Spinal cord (tissue), 10 donors: ENCODE results near the gene CD93. TPM values are rescaled to one million over a fixed set of nuclear protein-coding genes. Genes with fewer than 3 reads are reported as not detected.

ENCODE experiments used
- DNase-seq, 6 donors: peaks; one replicate each; pipeline versions ENCODE4 v3.0.0 to v3.0.0-alpha.2; 2013 to 2015; ENCODE audit warnings: low spot score in 6 of 6, low read depth in 4 of 6
- H3K27ac ChIP-seq: one replicate; pipeline ENCODE4 v1.5.1; 2013; ENCODE audit warnings: low read depth, low read length, control low read depth
- H3K27me3 ChIP-seq: one replicate; pipeline ENCODE4 v1.6.1; 2013; ENCODE audit warnings: low read length; ENCODE audit not compliant: control insufficient read depth, insufficient read depth
- H3K36me3 ChIP-seq: one replicate; pipeline ENCODE4 v1.6.1; 2013; ENCODE audit warnings: low read length; ENCODE audit not compliant: control insufficient read depth, insufficient read depth
- H3K4me1 ChIP-seq: one replicate; pipeline ENCODE4 v1.6.1; 2013; ENCODE audit warnings: low read length; ENCODE audit not compliant: control insufficient read depth, insufficient read depth
- H3K4me3 ChIP-seq: one replicate; pipeline ENCODE4 v1.5.1; 2013; ENCODE audit warnings: low read depth, low read length, control low read depth
- H3K9me3 ChIP-seq: one replicate; pipeline ENCODE4 v1.6.1; 2013; ENCODE audit warnings: low read length; ENCODE audit not compliant: control insufficient read depth, insufficient read depth
- WGBS: methylation state at CpG from one replicate; pipeline ENCODE4 v1.1.5; 2013; ENCODE audit warnings: missing lambda C conversion rate; ENCODE audit not compliant: insufficient coverage; 5-methylcytosine and 5-hydroxymethylcytosine counted together
- polyA plus RNA-seq, 2 donors: library from polyadenylated mRNA; unstranded; fragments of 120-200 nt; gene quantifications; one replicate each; pipeline ENCODE4 v1.2.1, GENCODE V29; 2013; ENCODE audit not compliant: insufficient read length in 2 of 2
- total RNA-seq, 2 donors: library from RNA; depleted of rRNA in 1 of 2; stranded (reverse); fragments of 120-200 nt in 1 of 2; fragments of >200 nt in 1 of 2; gene quantifications; one replicate each; pipeline versions ENCODE4 v1.2.3 to v1.2.4, GENCODE V29; 2013 to 2014
- donor health status: healthy.

CD93 gene
- total and polyA plus RNA-seq, 4 donors = 19.6 to 54.5 (median 26.6) TPM

GRCh38 chr20:23121751-23122320 is 35.7 kb upstream of the CD93 start:
- WGBS = 76% methylated on average over 6 of the region's 9 CpGs

GRCh38 chr20:23120936-23121750 is 35.0 kb upstream of the CD93 start:
- WGBS = 94% methylated on average over 12 of the region's 15 CpGs
- Histone ChIP-seq H3K36me3 (no peaks in the 10 kb centered on the region), H3K4me1 (peaks cover 23% of the 10 kb centered on the region), H3K9me3 (no peaks in the 10 kb centered on the region), H3K27ac (no peak overlapping the region), H3K27me3 (no peaks in the 10 kb centered on the region), H3K4me3 (no peak overlapping the region)
- no peak for DNase-seq

More at GRCh38 chr20:23121751-23122320, 35.7 kb upstream of the CD93 start:
- H3K36me3 ChIP-seq = no peaks in the 10 kb centered on the region
- peaks cover 24% of the 10 kb centered on the region for H3K4me1 ChIP-seq
- no peaks in the 10 kb centered on the region for H3K9me3 ChIP-seq
- DNase-seq = no peak
- H3K4me3 ChIP-seq = no peak overlapping the region
- no peak overlapping the region for H3K27ac ChIP-seq
- H3K27me3 ChIP-seq = no peaks in the 10 kb centered on the region

- peaks cover 15% of the 10 kb centered on the region for H3K4me1 ChIP-seq
- H3K9me3 ChIP-seq = no peaks in the 10 kb centered on the region
- DNase-seq = no peak
- no peak overlapping the region for H3K4me3 ChIP-seq
- no peak overlapping the region for H3K27ac ChIP-seq
- WGBS = 95% methylated on average over 5 of the region's 7 CpGs
- no peaks in the 10 kb centered on the region for H3K36me3 ChIP-seq
- no peaks in the 10 kb centered on the region for H3K27me3 ChIP-seq
These were observed 34.1 kb upstream of the CD93 start for GRCh38 chr20:23120261-23120660.

DNA sequence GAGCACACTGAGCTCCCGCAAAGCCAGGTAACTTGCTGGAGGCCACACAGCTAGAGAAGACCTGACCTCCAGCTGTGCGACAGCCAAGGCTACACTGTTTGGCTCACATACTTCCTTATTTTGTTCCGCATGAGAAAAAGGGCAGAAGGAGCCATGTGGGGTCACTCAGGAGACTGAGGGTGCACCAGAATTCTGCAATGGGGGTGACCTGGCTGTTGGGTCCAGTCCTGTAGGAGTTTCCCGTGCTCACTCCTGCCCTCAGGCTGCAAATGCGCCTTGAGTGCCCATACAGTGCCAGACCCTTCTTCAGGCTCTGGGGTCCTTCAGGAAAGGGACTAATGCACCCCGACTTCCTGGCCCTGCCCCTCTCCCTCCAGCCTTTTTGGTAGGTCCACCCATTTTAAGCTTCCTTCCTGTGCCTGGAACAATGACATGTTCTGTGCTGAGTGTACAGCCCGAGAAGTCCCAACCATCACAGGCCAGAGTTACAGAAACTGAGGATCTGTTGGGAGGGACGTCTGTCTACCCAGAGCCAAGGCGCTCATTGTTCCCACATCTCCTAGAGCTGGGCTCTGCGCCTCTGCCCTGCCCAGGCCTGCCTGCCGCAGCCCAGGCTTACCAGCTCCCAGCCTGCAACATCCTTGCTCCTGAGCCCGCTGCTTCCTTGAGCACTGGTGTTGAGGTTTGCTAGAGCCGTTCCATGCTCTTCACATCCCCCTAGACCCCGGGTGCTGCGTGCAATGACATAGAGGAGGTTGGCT is 33.5 kb upstream of the CD93 start:
- Histone ChIP-seq H3K27ac (no peak overlapping the region), H3K36me3 (no peaks in the 10 kb centered on the region), H3K9me3 (no peaks in the 10 kb centered on the region), H3K4me1 (peaks cover 12% of the 10 kb centered on the region), H3K27me3 (no peaks in the 10 kb centered on the region), H3K4me3 (no peak overlapping the region)
- DNase-seq = no peak
- WGBS = 85% methylated on average over 14 of the region's 15 CpGs

- Histone ChIP-seq H3K27ac (no peak overlapping the region), H3K4me3 (no peak overlapping the region), H3K36me3 (no peaks in the 10 kb centered on the region), H3K4me1 (peaks cover 12% of the 10 kb centered on the region), H3K9me3 (no peaks in the 10 kb centered on the region), H3K27me3 (no peaks in the 10 kb centered on the region)
- WGBS = 83% methylated on average over 5 of the region's 9 CpGs
- DNase-seq = no peak
These were observed 32.6 kb upstream of the CD93 start for GRCh38 chr20:23118766-23119165.

DNA sequence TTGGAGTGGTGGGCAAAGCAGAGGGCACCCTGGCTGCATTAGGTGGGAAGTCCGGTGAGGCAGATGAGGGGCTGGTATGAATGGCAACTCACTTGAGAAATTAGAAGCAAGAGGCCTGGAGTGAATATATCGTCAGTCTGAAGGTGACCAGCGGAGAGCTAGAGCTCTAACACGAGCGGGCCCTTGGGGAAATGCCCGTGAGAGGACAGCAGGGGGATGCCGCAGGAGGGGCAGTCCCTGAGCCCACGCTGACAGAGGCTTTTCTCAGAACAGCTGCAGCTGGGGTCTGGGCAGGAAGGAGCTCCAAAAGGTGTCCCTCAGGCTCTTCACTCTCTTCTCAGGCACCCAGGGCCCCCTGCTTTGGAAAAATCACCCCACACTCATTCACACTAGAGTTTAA is 32.0 kb upstream of the CD93 start:
- H3K27me3 ChIP-seq = no peaks in the 10 kb centered on the region
- no peak for DNase-seq
- no peak overlapping the region for H3K4me3 ChIP-seq
- 77% methylated on average over 8 of the region's 8 CpGs for WGBS
- H3K9me3 ChIP-seq = no peaks in the 10 kb centered on the region
- no peak overlapping the region for H3K27ac ChIP-seq
- peaks cover 12% of the 10 kb centered on the region for H3K4me1 ChIP-seq
- no peaks in the 10 kb centered on the region for H3K36me3 ChIP-seq

GRCh38 chr20:23117738-23118137 is 31.6 kb upstream of the CD93 start:
- H3K27me3 ChIP-seq = no peaks in the 10 kb centered on the region
- peaks cover 12% of the 10 kb centered on the region for H3K4me1 ChIP-seq
- H3K36me3 ChIP-seq = no peaks in the 10 kb centered on the region
- no peak for DNase-seq
- H3K9me3 ChIP-seq = no peaks in the 10 kb centered on the region
- 95% methylated on average over 7 of the region's 8 CpGs for WGBS
- no peak overlapping the region for H3K4me3 ChIP-seq
- no peak overlapping the region for H3K27ac ChIP-seq

- Histone ChIP-seq H3K36me3 (no peaks in the 10 kb centered on the region), H3K27me3 (no peaks in the 10 kb centered on the region), H3K4me1 (peaks cover 12% of the 10 kb centered on the region), H3K27ac (no peak overlapping the region), H3K4me3 (no peak overlapping the region), H3K9me3 (no peaks in the 10 kb centered on the region)
- no peak for DNase-seq
- 68% methylated on average over 9 of the region's 10 CpGs for WGBS
These were observed 30.4 kb upstream of the CD93 start for GRCh38 chr20:23116311-23117089.

DNA sequence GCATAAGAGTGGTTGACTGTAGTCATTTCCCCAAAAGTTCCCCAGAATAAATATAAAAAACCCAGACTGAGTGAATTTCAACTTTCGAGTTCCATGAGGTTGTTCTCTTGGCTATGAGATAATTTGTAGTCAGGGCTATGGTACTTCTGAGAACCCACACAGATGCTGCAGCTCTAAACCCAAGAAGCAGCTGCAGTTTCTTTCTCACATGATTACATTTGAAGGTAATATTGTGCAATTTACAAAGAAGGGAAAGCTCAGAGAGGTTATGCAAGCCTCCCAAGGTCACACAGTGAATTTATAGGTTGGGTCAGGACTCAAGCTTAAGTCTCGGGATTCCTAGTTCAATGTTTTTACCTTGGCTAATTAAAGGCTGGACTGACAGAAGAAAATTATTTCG is 29.7 kb upstream of the CD93 start:
- no peak overlapping the region for H3K27ac ChIP-seq
- H3K36me3 ChIP-seq = no peaks in the 10 kb centered on the region
- H3K9me3 ChIP-seq = no peaks in the 10 kb centered on the region
- peaks cover 12% of the 10 kb centered on the region for H3K4me1 ChIP-seq
- DNase-seq = no peak
- 90% methylated on average over 2 of the region's 3 CpGs for WGBS
- no peaks in the 10 kb centered on the region for H3K27me3 ChIP-seq
- H3K4me3 ChIP-seq = no peak overlapping the region
